GM18526 (cell line): ENCODE results near the gene INSYN1.

ENCODE experiments used
- POLR2A ChIP-seq: IDR thresholded peaks from 3 replicates; pipeline ENCODE4 v1.6.1; 2011; ENCODE audit not compliant: insufficient read length; ENCODE audit errors: extremely low read depth

Gene INSYN1

DNA sequence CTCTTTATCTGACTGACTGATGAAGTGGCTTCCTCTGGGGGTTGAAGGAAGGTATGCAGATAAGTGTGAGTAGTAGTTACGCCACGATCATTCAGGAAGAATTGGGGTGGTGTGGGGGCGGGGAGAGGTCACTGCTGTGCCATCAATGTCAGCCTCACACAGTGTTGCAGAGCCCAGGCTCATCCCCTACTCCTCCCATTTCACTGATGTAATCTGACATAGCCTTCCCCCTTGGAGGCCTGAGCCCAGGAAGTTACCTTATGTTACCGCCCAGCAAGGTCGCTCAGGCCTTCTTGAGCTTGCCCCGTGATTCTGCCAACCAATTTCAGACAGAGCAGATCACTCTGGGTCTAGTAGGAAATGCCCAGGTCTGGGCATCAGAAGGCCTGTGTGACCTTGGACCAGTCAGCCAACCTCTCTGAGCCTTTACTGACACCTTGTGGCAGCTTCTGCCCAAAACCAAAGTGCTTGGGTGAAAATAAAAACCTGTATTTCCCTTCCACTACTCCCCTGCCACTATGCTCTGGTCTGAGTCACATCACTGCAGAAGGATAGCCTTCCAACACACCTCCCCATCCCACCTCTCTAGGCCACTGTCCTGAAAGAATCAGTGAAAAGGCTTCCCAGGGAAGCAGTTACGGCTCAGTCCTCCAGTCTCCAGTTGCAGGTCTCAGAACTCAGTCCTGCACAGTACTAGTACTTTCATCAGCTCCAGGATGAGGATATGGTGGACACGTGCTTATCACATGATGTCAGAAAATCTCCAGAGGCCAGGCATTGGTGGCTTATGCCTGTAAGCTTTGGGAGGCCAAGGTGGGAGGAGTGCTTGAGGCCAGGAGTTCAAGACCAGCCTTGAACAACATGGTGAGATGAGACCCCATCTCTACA is 28.1 kb upstream of the INSYN1 start:
- TF ChIP-seq POLR2A: no peak

DNA sequence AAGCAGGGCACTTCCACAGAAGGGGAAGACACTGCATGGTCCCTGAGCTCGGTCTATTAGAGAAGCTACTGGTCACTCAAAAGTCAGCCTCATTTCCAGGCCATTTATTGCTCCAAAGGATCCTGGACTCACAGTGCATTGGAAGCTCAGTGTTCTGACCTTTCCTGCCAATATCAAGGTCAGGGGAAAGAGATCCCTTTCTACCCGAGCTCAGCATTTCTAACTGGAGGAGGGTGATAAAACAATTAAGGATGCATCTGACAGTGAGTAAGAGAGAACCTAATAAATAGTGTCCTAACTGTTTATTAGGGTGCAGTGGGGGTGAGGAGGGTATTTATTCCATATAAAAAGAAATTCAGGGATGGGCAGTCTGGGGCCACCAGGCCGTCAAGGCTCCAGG is 26.8 kb upstream of the INSYN1 start:
- no peak for TF ChIP-seq POLR2A

DNA sequence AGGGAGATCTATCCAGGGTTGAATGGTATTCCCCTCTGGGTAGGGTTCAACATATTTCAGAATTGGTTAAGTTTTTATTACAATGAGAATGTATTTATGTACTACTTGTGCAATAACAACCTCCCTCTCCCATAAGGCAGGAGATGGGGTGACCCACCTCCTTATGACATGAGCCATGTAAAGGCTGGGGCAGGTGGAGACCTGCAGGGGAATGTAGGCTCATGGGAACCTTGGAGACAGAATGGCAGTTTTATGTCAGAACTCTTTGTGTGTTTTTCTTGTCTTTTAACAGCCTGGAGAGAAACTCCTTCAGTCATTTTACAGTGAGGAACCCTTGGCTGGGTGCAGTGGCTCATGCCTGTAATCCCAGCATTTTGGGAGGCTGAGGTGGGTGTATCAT is 24.6 kb upstream of the INSYN1 start:
- no peak for TF ChIP-seq POLR2A

DNA sequence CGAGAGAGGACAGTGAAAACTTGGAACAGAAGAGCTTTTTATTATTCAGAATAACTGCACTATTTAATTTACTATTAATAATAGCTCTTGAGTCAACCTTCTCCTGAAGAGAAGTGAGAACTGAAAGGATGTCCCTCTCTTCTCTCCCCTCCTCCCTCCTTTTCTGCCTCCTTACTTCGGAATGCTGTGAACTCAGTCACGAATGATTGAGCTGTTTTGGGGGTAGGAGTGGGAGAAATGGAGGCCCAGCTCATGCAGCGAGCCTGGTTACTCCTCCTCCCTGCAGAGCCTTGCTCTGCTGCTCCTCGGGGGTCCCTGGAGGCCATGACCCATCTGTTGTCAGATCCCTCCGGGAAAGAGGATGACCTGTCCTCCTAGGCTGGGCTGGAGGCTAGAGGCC is 20.3 kb upstream of the INSYN1 start:
- TF ChIP-seq POLR2A: no peak

DNA sequence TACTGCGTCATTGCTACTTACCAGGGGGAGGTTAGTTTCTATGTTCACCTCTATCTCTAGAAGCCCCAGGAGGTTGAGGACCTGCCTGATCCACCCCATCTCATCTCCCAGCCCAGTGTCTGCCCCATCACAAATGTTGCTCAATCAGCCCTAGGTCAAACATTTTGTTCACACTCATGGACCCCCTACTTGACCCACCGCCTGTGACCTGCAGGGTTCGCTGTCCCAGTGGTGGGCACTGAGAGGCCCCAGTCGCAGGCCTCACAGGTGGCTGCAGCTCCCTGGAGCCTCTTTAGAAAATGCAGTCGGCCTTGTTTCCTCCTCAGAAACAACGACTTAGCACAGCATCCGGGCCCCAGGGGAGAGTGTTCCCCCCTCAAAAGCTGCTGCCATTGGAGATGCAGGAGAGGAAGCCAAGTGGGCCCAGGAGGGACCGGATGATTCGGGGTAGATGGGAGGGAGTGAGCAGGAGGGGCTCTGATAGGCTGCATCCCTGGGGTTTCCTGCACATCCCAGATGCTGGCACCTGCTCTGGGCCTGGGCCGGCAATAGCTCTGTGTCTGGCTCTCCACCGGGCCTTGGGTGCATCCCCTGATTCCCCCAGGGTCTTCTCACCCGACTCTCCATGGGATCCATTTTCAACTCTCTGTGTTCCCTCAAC is 18.4 kb upstream of the INSYN1 start:
- TF ChIP-seq POLR2A: no peak

DNA sequence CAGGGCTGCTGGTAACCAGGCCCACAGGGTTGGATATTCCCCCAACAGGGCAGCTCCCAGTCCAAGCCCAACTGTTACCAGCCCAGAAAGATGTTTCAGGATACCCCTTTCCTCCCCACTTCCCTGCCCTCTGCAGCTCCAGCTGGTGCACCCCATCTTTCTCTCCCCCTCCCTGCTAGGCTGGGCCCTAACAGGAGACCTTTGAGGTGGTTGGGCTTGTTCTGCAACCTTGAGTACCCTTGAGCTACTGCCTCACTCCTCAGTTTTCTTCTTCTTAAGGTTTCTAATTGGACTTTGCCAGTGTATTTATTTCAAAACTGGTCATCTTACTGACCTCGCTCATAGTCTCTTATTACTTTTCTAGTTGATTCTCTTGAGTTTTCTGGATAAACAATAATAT is 16.9 kb upstream of the INSYN1 start:
- no peak for TF ChIP-seq POLR2A

DNA sequence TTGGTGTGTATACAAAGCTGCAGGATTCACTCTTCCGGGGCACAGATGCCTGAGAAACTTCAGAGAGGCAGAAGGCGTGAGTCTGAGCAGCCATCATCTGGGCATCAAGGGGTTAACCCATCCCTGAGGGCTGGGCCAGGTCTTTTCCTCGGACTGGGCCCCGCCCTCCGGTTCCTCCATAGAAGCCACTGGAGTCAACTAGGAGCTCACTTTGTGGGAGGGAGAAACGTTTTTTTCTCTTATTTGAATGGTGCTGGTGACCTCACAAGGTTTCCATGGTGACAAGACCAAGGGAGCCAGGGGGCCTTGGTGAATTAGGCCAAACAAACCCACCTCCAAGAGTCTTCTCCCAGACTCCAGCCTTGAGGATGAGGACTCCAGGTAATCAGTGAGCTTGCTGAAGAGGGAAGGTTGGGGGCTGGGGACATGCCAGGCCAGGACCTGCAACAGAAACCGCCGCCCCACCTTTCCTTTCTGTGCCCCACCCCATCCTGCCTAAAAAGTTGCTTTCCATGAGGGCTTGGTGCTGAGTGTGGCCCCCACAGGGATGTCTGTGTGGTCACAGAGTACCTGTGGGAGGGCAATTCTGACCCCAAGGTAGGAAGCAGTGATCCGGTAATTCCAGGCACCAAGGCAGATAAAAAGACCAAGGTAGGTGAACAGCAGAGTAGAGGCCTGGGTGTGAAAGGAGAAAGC is 14.8 kb upstream of the INSYN1 start:
- no peak for TF ChIP-seq POLR2A

DNA sequence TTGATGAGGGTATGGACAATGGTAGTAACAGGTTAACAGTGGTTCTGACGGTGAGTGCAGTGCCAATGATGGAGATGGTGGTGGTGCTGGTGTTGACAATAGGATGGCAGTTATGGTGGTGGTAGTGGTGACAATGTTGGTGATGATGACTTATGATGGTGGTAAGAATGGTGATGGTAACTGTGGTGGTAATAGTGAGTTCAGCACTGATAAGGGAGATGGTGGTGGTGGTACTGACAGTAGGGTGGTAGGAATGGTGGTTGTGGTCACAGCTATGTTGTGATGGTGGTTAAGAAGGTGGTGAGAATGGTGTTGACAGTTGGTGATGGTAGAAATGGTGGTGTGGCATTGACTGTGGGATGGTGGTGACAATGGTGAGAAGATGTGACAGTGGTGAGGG is 13.4 kb upstream of the INSYN1 start:
- no peak for TF ChIP-seq POLR2A

DNA sequence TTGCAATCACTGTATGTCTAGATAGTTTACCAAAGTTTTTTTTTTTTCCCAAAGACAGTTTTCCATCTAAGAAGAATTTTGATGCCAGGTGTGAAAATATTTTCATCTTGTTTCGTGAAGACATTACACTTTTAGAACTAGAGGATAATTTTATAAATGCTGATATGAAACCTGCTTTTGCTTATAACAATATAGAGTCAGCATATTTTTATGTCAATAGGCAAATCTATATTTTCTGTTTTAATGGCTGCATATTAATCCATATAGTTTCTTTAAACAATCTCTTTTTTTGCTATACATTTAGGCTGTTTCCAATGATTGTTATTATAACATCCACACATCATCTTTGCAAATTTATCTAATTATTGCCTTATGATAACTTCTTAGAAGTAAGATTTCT is 12.6 kb upstream of the INSYN1 start:
- TF ChIP-seq POLR2A: no peak

DNA sequence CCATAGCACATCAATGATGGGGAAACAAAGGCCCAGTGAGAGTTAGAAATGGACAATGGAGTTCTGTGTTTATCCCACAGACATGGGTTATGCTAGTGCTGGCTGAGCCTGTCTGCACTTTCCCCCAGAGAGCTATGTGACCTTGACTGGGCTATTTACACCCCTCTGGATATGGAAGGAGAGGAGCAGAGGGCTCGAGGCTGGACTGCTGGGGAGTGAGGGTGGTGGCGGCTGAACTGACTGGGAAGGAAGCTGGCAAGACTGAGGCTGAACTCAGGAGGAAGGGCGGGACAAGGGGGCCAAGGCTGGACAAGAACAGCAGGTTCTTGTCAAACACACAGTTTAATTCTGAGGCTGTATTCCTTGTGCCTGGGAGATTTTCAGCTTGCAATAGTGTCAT is 10.8 kb upstream of the INSYN1 start:
- TF ChIP-seq POLR2A: no peak

DNA sequence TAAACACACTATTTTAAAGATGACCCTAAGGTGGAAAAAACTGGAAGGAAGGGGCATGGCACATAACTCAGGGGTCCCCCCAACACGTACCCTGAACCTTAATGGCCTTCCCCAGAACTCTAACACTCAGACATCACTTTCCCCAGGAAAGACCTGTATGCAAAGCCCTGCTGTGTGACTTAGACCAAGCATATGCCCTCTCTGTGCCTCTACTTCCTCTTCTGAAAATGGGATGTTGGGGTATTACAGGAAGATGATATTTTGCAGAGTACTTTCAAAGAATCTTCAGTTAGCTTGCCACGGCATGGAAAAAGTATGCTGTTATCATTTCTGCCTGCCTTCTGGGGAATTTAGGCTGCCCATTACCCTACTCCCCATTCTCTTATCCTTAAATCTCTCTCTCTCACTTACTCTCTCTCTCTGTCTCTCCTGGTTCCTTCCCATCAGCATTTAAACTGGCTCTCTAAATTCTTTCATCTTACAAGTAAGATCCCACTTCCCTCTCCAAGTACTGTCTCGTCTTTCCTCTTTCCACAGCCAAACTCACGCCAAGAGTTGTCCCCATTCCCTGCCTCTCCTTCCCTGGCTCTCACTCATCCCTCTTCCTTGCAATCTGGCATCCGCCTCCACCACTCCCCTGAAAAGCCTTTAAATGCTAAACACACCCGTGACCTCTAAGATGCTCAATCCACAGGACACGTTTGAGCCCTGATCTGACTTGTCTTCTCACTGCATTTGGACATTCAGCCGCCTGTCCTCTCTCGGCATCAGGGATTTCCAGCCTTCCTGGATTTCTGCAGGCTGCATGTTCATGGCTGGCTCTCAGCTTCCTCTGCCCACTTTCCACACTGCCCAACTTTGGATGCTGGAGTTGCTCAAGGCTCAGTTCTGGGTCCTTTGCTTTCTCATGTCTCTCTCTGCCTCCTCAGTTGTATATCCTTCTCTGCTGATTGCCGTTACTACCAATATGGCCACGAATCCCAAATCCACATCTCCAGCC is 7.5 kb upstream of the INSYN1 start:
- TF ChIP-seq POLR2A: no peak

DNA sequence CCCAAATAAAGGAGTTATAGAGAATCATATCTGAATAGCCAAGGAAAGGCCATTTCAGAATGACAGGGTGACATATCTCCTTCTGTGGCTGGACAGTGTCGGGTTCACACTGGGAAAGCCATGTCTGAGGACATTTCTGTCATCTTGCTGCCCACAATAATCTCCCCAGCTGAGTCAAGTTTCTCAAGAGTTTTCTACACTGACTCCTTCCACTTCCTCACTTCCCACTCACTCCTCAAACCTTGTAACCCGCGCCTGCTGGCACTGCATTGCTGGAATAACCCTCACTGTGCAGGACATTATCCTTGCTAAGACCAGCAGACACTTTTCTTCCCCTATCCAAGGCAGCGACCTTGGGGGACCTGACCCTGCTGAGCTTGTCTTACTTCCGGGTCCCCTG is 5.3 kb upstream of the INSYN1 start:
- no peak for TF ChIP-seq POLR2A

DNA sequence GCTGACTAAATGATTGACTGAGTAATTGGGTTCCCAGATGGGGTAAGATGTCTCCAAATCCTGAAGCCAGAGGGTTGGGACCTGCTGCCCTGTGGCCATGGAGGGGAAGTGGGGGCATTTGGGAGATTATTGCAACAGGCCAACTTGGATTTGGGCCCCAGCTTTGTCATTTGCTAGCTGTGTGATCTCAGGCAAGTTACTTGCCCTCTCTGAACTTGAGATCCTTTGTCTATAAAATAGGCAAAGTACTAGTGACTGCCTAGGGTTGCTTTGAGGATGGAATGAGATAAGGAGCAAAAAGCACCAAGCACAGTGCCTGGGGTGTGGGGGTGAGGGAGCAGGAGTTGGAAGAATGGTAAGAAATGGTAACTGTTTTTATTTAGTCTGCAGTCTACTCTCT is 4.4 kb upstream of the INSYN1 start:
- TF ChIP-seq POLR2A: no peak

DNA sequence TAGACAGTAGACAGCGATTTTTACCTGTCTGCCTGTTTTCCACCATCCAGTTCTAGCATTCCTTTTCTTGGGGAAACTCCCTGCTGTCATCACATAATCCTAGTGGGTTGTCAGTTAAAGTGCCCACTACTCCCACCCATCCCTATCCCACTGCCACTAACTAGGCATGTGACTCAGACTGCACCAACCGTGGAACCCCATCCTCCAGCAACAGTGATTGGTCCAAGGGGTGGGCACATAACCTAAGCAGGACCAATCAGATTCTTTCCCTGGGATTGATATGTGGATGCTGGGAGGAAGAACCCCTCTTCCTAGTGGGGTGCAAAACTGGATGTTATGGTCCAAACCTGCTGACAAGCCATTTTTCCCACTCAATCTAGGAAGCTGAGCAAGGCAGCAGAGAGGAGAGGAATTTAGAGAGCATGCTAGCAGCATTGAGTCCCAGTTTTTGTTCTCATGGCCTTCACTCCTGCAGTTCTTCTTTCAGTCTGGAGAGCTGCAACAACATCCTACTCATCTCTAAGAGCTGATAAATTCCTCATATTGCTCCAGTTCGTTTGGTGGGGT is 3.9 kb upstream of the INSYN1 start:
- TF ChIP-seq POLR2A: no peak

DNA sequence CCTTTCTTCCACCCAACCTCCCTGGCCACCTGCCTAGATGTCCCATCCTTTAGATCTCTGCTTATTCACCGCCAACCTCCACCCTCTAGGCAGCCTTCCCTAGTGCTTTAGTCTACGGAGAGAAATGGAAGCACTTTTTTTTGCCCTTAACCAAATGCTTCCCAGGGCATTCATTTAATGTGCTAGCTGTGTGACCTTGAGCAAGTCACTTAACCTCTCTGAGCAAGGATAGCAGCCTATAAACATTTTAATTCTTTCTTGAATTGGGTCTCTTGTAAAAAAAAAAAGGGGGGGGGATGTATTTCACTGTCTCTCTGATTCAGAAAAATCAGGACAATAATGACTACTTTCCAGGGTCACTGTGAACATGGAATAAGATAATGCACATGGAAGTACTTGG is 3.2 kb upstream of the INSYN1 start:
- TF ChIP-seq POLR2A: no peak

DNA sequence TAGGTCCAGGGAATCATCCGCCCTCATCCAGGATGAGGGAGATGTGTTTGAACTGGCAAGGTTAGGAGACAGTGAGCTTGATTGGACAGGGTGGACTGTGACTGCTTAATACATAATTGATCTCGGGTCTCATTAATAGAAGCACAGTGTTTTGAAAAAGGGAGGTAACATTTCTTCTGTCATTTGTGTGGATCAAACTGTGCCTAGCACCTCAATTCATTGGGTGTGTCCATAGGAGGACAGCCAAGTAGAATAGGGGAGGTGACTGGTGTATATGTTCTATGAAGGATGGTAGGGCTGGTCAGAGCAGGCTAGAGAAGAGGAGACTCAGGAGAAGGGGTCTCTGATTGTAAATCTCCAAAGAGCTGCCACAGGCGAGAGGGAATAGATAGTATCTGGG is 2.8 kb upstream of the INSYN1 start:
- no peak for TF ChIP-seq POLR2A
